Fibroblast of peridontal ligament (primary cell): ENCODE results near the gene CTIF.

Source experiments
- DNase-seq: peaks from one replicate; pipeline ENCODE4 v3.0.0-alpha.2; 2010; ENCODE audit errors: extremely low read depth

Gene CTIF

GRCh38 chr18:48833701-48834412 is 295.0 kb downstream of the CTIF start:
- DNase-seq, result no peak

- DNase-seq, result peak; percentile 85
Measured at GRCh38 chr18:48834413-48835031, 295.7 kb downstream of the CTIF start.

GRCh38 chr18:48835119-48835518 is 296.3 kb downstream of the CTIF start:
- no peak for DNase-seq

- no peak for DNase-seq
Measured at GRCh38 chr18:48835745-48836170, 296.9 kb downstream of the CTIF start.

- no peak for DNase-seq
Measured at GRCh38 chr18:48836231-48836805, 297.5 kb downstream of the CTIF start.

- no peak for DNase-seq
Measured at GRCh38 chr18:48836806-48837615, 298.2 kb downstream of the CTIF start.

- no peak for DNase-seq
Measured at GRCh38 chr18:48837676-48838075, 298.8 kb downstream of the CTIF start.

GRCh38 chr18:48838166-48838775 is 299.4 kb downstream of the CTIF start:
- DNase-seq, result peak; percentile 26

- peak; percentile 73 for DNase-seq
Measured at GRCh38 chr18:48838921-48839818, 300.3 kb downstream of the CTIF start.

- DNase-seq, result no peak
Measured at GRCh38 chr18:48839819-48840490, 301.1 kb downstream of the CTIF start.

- DNase-seq, result no peak
Measured at GRCh38 chr18:48840491-48840877, 301.7 kb downstream of the CTIF start.

GRCh38 chr18:48841381-48842258 is 302.8 kb downstream of the CTIF start:
- peak; percentile 46 for DNase-seq

GRCh38 chr18:48842259-48843061 is 303.6 kb downstream of the CTIF start:
- no peak for DNase-seq

- no peak for DNase-seq
Measured at GRCh38 chr18:48843162-48843561, 304.3 kb downstream of the CTIF start.

GRCh38 chr18:48843596-48843995 is 304.8 kb downstream of the CTIF start:
- no peak for DNase-seq

- no peak for DNase-seq
Measured at GRCh38 chr18:48844271-48844670, 305.4 kb downstream of the CTIF start.

- DNase-seq, result no peak
Measured at GRCh38 chr18:48845174-48845573, 306.3 kb downstream of the CTIF start.

GRCh38 chr18:48846423-48846932 is 307.6 kb downstream of the CTIF start:
- no peak for DNase-seq
